ENCODE data around the gene MINDY4. TPM values are rescaled to one million over a fixed set of nuclear protein-coding genes. Genes with fewer than 3 reads are reported as not detected.

Gene MINDY4
- total RNA-seq, 1 donor from 2014 or later, result 2.0 TPM

Other genes with a start within 250 kb of the MINDY4 start
- gene GARS1, start 176.5 kb upstream of the MINDY4 start, total RNA-seq, result 102 and 140 TPM in 2 replicates
- not detected in 2 replicates for gene CRHR2, start 89.0 kb upstream of the MINDY4 start, total RNA-seq
- gene INMT, start 19.3 kb upstream of the MINDY4 start, total RNA-seq, result 3.7 and 5.4 TPM in 2 replicates
- 2.1 and 3.9 TPM in 2 replicates for gene AQP1, start 140.4 kb downstream of the MINDY4 start, total RNA-seq
- gene GHRHR, start 192.5 kb downstream of the MINDY4 start, total RNA-seq, result not detected in 2 replicates